Activated CD8-positive, alpha-beta memory T cell treated with anti-CD3 and anti-CD28 coated beads, Interleukin-2, amount 50 U/mL, for 1 hour (primary cell): ENCODE measurements around the gene COPS7A.
"Not testable (repeated sequence)": the region's sequence is repeated elsewhere in the genome, so short reads cannot be mapped to it uniquely, and the experiment has no call there.

Experiments used
- DNase-seq: peaks from one replicate; pipeline ENCODE4 v3.0.0-alpha.2; 2020; ENCODE audit errors: extremely low read depth

The COPS7A gene

GRCh38 chr12:6701078-6701768 lies 22.6 kb upstream of the COPS7A start:
- no peak for DNase-seq

GRCh38 chr12:6703631-6704030 lies 20.2 kb upstream of the COPS7A start:
- no peak for DNase-seq

GRCh38 chr12:6708351-6708750 lies 15.5 kb upstream of the COPS7A start:
- DNase-seq = not testable (repeated sequence)

- DNase-seq = no peak
Observed at GRCh38 chr12:6708960-6709394, 14.9 kb upstream of the COPS7A start.

GRCh38 chr12:6716031-6716873 lies 7.6 kb upstream of the COPS7A start:
- not testable (repeated sequence) for DNase-seq

- no peak for DNase-seq
Observed at GRCh38 chr12:6716874-6717437, 6.9 kb upstream of the COPS7A start.

GRCh38 chr12:6722863-6723262 lies 983 bp upstream of the COPS7A start:
- no peak for DNase-seq

GRCh38 chr12:6724409-6724797 lies 557 bp downstream of the COPS7A start:
- DNase-seq = no peak

GRCh38 chr12:6725350-6725749 lies 1.5 kb downstream of the COPS7A start:
- no peak for DNase-seq

GRCh38 chr12:6729186-6729585 lies 5.3 kb downstream of the COPS7A start:
- DNase-seq = no peak

GRCh38 chr12:6730169-6730568 lies 6.3 kb downstream of the COPS7A start:
- no peak for DNase-seq

GRCh38 chr12:6734506-6735387 lies 10.9 kb downstream of the COPS7A start:
- DNase-seq = no peak

GRCh38 chr12:6735448-6736191 lies 11.8 kb downstream of the COPS7A start:
- no peak for DNase-seq

GRCh38 chr12:6736754-6737153 lies 12.9 kb downstream of the COPS7A start:
- no peak for DNase-seq

- not testable (repeated sequence) for DNase-seq
Observed at GRCh38 chr12:6742080-6742479, 18.2 kb downstream of the COPS7A start.

GRCh38 chr12:6742834-6743233 lies 19.0 kb downstream of the COPS7A start:
- DNase-seq = no peak

- DNase-seq = not testable (repeated sequence)
Observed at GRCh38 chr12:6743300-6743699, 19.5 kb downstream of the COPS7A start.

GRCh38 chr12:6745741-6746525 lies 22.1 kb downstream of the COPS7A start:
- no peak for DNase-seq

GRCh38 chr12:6747216-6747615 lies 23.4 kb downstream of the COPS7A start:
- DNase-seq = no peak

- DNase-seq = no peak
Observed at GRCh38 chr12:6748761-6749160, 24.9 kb downstream of the COPS7A start.
